ENCODE data around the gene FALEC. TPM values are rescaled to one million over a fixed set of nuclear protein-coding genes. Genes with fewer than 3 reads are reported as not detected.

Gene FALEC
- polyA plus RNA-seq, 1 donor from 2014 or later: 1.0 TPM

DNA sequence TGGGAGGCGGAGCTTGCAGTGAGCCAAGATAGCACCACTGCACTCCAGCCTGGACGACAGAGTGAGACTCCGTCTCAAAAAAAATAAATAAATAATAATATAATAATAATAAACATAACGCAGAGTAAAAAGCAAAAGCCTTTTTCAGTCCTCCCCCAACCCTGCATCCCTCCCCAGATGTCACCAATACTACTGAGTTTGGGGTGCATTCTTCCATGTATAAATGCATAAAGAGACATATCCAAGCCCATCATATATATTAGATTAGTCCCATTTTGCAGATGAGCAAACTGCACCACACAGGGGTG, 32.7 kb downstream of the FALEC start:
- Mint-ChIP-seq H3K4me1 (peaks cover 12 to 22% (median 13%) of the 10 kb centered on the region in 3 donors), H3K27ac (no peak overlapping the region), H3K36me3 (no peaks in the 10 kb centered on the region), H3K4me3 (peak overlapping the region; percentile 70 to 92 (median 81)), H3K9me3 (peaks cover 0 to 3% (median 0%) of the 10 kb centered on the region in 3 donors), H3K27me3 (peaks cover 34% of the 10 kb centered on the region)

DNA sequence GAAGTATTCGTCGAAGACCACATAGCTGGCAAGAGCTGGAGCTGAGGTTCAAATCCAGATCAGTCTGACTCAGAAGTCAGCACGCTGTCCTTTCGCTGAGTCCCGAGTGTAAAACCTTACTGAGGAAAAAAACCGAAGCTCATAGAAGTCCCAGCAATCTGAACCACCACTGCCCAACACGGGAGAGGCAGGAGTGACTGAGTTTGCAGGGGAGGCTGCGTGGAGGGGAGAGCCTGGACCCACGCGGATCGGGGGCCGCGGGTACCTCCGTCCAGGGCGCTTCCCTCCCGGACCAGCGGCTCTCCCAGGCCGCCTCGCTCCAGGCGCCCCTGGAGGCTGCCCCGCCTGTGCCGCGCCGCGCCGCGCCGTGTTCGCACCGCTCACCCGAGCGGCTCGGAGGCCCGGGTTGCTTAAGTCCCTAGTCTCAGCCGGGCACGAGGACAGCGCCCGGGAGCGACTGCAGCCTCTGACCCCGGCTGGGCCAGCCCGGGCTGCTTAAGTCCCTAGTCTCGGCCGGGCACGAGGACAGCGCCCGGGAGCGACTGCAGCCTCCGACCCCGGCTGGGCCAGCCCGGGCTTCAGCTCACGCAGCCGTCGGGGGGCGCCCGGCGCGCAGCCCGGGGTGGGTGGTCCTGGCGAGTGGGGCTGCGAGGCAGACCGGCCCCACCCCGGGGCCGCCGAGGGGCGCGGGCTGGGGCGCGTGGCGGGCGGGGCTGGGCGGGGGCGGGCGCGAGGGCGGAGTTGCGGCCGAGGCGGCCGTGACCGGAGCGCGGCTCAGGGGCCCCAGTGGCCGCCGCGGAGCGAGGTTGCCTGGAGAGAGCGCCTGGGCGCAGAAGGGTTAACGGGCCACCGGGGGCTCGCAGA, 33.3 kb downstream of the FALEC start, which contains the start of gene ADAMTSL4:
Gene ADAMTSL4, plus strand, starts transcription at position 777 of the 864 bp plus-strand sequence. CDS start 2,881 bp downstream, outside the sequence.
- H3K27ac Mint-ChIP-seq: no peak within 1 kb of the TSS
- H3K27me3 Mint-ChIP-seq: peaks cover 29% of the 10 kb centered on the region
- H3K4me3 Mint-ChIP-seq: peak within 1 kb of the TSS; percentile 75 to 92 (median 83)
- no peaks in the 10 kb centered on the region for H3K36me3 Mint-ChIP-seq
- peaks cover 12 to 22% (median 13%) of the 10 kb centered on the region in 3 donors for H3K4me1 Mint-ChIP-seq
- peaks cover 0 to 3% (median 0%) of the 10 kb centered on the region in 3 donors for H3K9me3 Mint-ChIP-seq

DNA sequence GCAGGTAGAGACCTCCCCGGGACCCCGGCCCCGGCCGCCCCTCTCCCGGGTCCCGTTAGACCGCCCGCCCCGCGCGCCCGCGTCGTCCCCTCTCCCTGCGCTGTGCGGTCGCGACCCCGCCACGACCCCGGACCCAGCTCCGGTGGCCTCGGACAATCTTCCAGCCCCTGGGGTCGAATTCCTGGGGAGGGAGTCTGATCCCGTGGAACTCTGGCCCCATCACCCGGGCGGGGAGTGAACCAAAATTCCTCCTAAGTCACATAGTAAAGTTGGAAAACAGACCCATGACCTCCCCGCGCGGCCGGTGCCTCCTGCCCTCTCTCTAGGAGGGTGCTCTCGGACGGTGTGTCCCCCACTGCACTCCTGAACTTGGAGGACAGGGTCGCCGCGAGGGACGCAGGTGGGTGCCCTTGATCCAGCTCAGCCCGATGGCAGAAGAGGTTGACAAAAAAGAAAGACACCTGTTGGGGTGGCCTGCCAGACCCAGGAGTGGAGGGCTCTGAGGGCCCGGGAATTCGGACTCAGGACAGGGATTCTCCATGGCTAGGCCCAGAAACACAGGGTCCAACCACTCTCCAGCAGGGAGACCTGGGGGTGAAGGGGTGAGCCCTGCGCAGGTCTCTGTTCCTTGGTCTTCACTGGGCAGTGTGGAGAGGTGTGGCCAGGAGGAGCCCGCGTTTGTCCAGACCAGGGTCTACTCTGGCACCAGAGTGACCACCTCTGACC, 34.1 kb downstream of the FALEC start:
- Mint-ChIP-seq H3K36me3 (peaks cover 2% of the 10 kb centered on the region), H3K9me3 (peaks cover 0 to 3% (median 0%) of the 10 kb centered on the region in 3 donors), H3K4me3 (peak overlapping the region; percentile 68 to 88 (median 82)), H3K27ac (no peak overlapping the region), H3K4me1 (peaks cover 12 to 22% (median 13%) of the 10 kb centered on the region in 3 donors), H3K27me3 (peaks cover 29% of the 10 kb centered on the region)

DNA sequence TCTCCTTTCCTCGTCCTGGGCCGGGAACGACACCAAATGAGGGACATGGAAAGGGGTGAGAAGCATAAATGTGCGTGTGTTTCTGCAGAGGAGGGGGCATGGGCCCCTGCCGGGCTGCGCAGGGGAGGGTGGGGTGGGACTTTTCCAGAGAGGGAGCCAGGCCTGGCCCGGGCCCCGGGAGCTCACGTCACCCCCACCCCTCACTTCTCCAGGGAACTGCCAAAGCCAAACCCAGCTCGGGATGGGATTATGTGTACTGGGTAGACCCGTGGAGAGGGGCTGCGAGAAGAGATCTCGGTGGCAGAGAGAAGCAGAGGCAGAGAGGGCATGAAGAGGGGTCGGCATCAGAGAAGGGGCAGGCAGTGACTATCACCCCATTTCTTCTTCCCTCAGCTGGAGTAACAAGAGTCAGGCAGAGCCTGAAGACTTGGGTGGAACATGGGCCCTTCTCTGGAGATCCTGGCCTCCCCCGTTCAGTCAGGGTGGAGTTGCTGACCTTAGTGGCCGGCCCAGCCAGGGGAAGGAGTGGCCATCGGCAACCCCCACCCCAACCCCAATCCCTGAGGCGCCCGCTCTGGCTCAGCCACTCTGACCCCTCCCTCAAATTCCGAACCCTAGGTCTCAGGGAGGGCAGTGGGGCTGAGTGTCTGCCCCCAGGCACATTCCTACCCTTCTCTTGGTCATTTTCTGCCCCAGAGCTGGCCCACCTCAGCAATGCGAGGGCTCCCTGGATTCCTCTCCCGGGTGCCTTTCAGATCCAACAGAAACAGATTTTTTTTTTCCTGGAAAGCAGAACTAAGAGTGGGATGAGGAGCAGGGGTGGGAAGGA, 34.9 kb downstream of the FALEC start:
- Mint-ChIP-seq H3K9me3 (peaks cover 0 to 3% (median 0%) of the 10 kb centered on the region in 3 donors), H3K4me1 (peaks cover 12 to 22% (median 13%) of the 10 kb centered on the region in 3 donors), H3K27me3 (peaks cover 29% of the 10 kb centered on the region), H3K27ac (no peak overlapping the region), H3K36me3 (peaks cover 2% of the 10 kb centered on the region), H3K4me3 (peak overlapping the region; percentile 38 to 67 (median 52))

DNA sequence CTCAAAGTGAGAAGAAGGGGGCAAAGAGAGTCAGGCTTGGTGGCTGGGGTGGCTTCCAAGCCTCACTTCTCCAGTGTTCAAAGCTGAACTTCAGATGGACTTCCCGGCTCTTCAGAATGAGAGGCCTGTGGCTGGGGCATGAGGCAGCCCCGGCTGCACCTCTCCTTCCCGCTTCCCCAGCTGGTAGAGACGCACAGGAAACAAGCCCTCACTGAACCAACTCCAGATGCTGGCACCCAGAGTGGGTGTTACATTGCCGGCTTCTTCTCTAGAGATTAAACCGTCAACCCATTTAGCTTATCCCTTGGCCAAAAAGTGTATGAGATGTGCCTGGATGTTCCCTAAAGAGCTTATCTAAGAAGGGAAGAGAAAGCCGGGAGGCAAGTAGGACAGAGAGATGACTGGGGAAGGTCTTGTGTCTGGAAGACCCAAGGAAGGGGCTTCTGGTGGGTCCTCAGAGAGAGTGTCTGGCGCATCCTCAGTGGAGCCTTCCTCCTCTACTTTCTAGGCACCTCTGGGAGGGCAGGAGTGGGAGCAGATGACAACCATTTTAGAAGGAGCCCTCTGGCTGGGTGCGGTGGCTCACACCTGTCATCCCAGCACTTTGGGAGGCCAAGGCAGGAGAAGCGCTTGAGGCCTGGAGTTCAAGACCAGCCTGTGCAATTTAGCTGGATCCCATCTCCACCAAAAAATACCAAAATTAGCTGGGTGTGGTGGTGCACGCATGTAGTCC, 35.7 kb downstream of the FALEC start:
- Mint-ChIP-seq H3K27ac (peak overlapping the region in 1 of 3 donors; percentile 53), H3K36me3 (peaks cover 2% of the 10 kb centered on the region), H3K27me3 (peaks cover 23% of the 10 kb centered on the region), H3K4me3 (peak overlapping the region in 2 of 4 donors; percentile 58 to 71), H3K9me3 (peaks cover 0 to 3% (median 0%) of the 10 kb centered on the region in 3 donors), H3K4me1 (peaks cover 12 to 24% (median 13%) of the 10 kb centered on the region in 3 donors)

DNA sequence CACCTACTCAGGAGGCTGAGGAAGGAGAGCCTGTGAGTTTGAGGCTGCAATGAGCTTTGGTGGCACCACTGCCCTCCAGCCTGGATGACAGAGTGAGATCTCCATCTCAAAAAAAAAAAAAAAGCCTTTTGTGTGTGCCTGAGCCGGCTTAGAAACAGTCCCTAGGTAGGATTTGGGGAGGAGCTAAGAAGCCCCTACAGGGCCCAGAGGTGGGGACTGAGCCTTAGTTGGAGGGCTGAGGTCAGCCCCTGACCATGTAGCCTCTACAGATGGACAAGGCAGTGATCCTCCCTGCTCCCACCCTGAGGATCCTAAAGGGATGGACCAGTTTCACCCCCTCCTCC, 36.2 kb downstream of the FALEC start:
- peak overlapping the region in 2 of 4 donors; percentile 58 for H3K4me3 Mint-ChIP-seq
- no peak overlapping the region for H3K27ac Mint-ChIP-seq
- peaks cover 12 to 24% (median 13%) of the 10 kb centered on the region in 3 donors for H3K4me1 Mint-ChIP-seq
- peaks cover 2% of the 10 kb centered on the region for H3K36me3 Mint-ChIP-seq
- H3K9me3 Mint-ChIP-seq: peaks cover 0 to 3% (median 0%) of the 10 kb centered on the region in 3 donors
- H3K27me3 Mint-ChIP-seq: peaks cover 19% of the 10 kb centered on the region

DNA sequence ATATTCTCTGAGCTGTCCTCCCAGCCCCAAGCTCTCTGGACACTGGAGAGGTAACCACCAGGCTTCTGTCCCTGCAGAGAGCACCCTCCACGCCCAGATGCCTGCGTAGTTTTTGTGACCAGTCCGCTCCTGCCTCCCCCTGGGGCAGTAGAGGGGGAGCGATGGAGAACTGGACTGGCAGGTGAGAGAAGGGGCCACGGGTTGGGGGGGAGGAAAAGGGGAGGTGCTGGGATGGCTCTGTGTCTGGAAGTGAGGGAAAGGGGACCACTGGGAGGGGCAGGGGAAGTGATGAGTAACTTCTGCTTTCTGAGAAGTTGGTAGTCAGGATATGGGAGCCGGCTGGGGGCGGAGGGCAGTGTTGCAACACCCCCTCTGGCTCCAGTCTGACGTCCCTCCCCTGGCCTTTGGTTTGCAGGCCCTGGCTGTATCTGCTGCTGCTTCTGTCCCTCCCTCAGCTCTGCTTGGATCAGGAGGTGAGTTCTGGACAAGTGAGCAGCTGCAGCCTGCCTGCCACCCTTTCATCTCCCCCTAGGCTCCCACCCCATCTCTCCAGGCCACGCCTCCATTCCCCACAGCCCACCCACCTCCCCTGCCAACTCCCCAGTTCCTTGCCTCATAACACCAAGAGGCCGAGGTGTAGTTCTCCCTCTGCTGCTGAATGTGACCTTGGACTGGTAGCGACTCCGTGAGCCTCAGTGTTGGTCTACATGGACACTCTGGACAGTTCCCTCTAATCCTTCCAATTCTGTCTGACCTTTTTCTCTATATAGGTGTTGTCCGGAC, 36.8 kb downstream of the FALEC start:
- peaks cover 0 to 3% (median 0%) of the 10 kb centered on the region in 3 donors for H3K9me3 Mint-ChIP-seq
- H3K4me3 Mint-ChIP-seq: peak overlapping the region in 1 of 4 donors; percentile 89
- H3K27me3 Mint-ChIP-seq: peaks cover 18% of the 10 kb centered on the region
- H3K27ac Mint-ChIP-seq: peak overlapping the region in 2 of 3 donors; percentile 43 to 65
- peaks cover 2% of the 10 kb centered on the region for H3K36me3 Mint-ChIP-seq
- peaks cover 12 to 22% (median 13%) of the 10 kb centered on the region in 3 donors for H3K4me1 Mint-ChIP-seq

DNA sequence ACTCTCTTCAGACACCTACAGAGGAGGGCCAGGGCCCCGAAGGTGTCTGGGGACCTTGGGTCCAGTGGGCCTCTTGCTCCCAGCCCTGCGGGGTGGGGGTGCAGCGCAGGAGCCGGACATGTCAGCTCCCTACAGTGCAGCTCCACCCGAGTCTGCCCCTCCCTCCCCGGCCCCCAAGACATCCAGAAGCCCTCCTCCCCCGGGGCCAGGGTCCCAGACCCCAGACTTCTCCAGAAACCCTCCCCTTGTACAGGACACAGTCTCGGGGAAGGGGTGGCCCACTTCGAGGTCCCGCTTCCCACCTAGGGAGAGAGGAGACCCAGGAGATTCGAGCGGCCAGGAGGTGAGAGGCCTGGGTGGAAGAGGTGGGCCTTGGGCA, 37.3 kb downstream of the FALEC start:
- H3K27me3 Mint-ChIP-seq: peaks cover 18% of the 10 kb centered on the region
- H3K9me3 Mint-ChIP-seq: peaks cover 0 to 3% (median 0%) of the 10 kb centered on the region in 3 donors
- H3K36me3 Mint-ChIP-seq: peaks cover 2% of the 10 kb centered on the region
- H3K27ac Mint-ChIP-seq: peak overlapping the region in 2 of 3 donors; percentile 43 to 65
- H3K4me3 Mint-ChIP-seq: peak overlapping the region in 1 of 4 donors; percentile 89
- peaks cover 12 to 22% (median 13%) of the 10 kb centered on the region in 3 donors for H3K4me1 Mint-ChIP-seq

DNA sequence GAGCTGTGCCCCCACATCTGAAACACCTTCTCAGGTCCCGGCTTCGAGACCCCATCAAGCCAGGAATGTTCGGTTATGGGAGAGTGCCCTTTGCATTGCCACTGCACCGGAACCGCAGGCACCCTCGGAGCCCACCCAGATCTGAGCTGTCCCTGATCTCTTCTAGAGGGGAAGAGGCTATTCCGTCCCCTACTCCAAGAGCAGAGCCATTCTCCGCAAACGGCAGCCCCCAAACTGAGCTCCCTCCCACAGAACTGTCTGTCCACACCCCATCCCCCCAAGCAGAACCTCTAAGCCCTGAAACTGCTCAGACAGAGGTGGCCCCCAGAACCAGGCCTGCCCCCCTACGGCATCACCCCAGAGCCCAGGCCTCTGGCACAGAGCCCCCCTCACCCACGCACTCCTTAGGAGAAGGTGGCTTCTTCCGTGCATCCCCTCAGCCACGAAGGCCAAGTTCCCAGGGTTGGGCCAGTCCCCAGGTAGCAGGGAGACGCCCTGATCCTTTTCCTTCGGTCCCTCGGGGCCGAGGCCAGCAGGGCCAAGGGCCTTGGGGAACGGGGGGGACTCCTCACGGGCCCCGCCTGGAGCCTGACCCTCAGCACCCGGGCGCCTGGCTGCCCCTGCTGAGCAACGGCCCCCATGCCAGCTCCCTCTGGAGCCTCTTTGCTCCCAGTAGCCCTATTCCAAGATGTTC, 38.0 kb downstream of the FALEC start:
- Mint-ChIP-seq H3K9me3 (peaks cover 0 to under 1% (median 0%) of the 10 kb centered on the region in 3 donors), H3K36me3 (peaks cover 2% of the 10 kb centered on the region), H3K27me3 (peaks cover 15% of the 10 kb centered on the region), H3K27ac (no peak overlapping the region), H3K4me3 (no peak overlapping the region), H3K4me1 (peaks cover 9 to 20% (median 10%) of the 10 kb centered on the region in 3 donors)

DNA sequence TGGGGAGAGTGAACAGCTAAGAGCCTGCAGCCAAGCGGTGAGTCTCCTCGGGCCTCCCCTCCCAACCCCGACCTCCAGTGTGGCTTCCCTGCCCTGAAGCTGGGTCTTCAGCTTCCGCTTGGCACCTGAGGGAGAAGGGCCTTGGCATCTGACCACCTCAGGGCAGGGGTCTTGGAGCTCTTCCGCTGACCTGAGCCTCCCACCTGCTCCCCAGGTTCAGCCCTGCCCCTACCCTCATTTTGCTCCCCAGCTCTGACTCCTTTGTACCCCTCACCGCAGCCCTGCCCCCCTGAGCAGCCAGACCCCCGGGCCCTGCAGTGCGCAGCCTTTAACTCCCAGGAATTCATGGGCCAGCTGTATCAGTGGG, 38.5 kb downstream of the FALEC start:
- Mint-ChIP-seq H3K27ac (no peak overlapping the region), H3K4me1 (peaks cover 9 to 19% (median 9%) of the 10 kb centered on the region in 3 donors)

DNA sequence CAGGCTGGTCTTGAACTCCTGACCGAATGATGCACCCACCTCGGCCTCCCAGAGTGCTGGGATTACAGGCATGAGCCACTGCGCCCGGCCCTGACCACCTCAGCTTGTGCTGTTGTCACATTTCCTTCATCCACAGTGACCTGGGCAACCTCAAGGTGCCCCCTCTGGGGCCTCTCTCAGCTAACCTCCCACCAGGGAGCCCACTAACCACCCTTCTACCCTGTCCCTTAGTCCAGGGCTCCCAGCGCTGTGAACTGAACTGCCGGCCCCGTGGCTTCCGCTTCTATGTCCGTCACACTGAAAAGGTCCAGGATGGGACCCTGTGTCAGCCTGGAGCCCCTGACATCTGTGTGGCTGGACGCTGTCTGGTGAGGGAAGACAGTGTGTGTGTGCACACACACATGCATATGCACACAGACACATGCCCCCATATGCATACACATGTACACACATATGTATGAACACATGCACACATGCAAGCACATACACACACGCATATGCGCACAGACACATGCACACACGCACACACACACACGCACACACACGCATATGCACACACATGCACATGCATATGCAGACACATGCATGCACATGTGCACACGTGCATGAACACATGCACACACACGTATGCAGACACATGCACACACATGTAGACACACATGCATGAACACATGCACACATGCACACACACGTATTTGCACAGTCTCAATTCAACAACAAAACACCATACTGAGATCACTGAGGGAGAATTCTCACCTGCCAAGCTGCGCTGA, 39.8 kb downstream of the FALEC start:
- Mint-ChIP-seq H3K4me3 (no peak overlapping the region), H3K4me1 (peaks cover 13 to 20% (median 14%) of the 10 kb centered on the region in 3 donors), H3K9me3 (no peaks in the 10 kb centered on the region), H3K36me3 (peaks cover 2% of the 10 kb centered on the region), H3K27me3 (peaks cover 9% of the 10 kb centered on the region), H3K27ac (no peak overlapping the region)

More for the DNA sequence above, 38.5 kb downstream of the FALEC start:
- H3K27me3 Mint-ChIP-seq: peaks cover 14% of the 10 kb centered on the region
- no peaks in the 10 kb centered on the region for H3K9me3 Mint-ChIP-seq
- H3K36me3 Mint-ChIP-seq: peaks cover 2% of the 10 kb centered on the region
- H3K4me3 Mint-ChIP-seq: no peak overlapping the region
